ENCODE measurements around the gene THSD4. TPM values are rescaled to one million over a fixed set of nuclear protein-coding genes. Genes with fewer than 3 reads are reported as not detected.

THSD4 gene
- total RNA-seq, 5 donors from 2014 or later (not counting 1 experiment from before 2014, with no cell fraction given): 0.03 to 0.23 (median 0.18) TPM; not detected in 2

DNA sequence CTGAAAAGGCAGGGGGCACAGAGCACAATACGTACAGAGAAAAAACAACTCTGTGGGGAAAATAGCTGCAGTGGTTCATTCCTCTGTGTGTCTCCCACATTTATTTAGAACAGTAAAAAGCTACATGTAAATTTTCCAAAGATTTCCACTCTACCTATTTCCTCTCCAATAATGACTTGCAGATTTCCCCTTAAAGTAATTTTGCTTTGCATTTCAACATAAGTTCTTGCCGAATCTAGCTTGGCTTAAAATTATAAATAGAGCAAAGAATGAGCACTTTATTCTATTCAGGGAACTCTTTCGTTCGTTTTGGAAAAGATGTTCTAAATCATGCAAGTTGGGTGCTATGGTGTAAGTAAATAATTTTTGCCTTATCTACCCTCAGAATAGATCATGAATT, 636.9 kb downstream of the THSD4 start:
- Mint-ChIP-seq H3K27me3 (peaks cover 16 to 25% of the 10 kb centered on the region in 2 donors), H3K4me3 (no peak overlapping the region), H3K4me1 (no peaks in the 10 kb centered on the region), H3K9me3 (peaks cover 0 to 6% (median 0%) of the 10 kb centered on the region in 3 donors), H3K36me3 (no peaks in the 10 kb centered on the region), H3K27ac (no peak overlapping the region)
- no peaks in the 10 kb centered on the region for H3K4me1 ChIP-seq (ENCODE audit: control insufficient read depth in 1 of 2, extremely low read depth in 1 of 2, insufficient read depth in 2 of 2, low read length in 2 of 2)
- no peaks in the 10 kb centered on the region for H3K36me3 ChIP-seq (ENCODE audit: control insufficient read depth in 2 of 2, extremely low read depth in 1 of 2, insufficient read depth in 1 of 2, low read length in 1 of 2)
- peaks cover 2 to 9% of the 10 kb centered on the region in 2 experiments for H3K27me3 ChIP-seq (replicated peaks in 1 of 2; ENCODE audit: control insufficient read depth in 2 of 2, extremely low read depth in 1 of 2, insufficient read depth in 2 of 2, low read length in 1 of 2)
- H3K9me3 ChIP-seq: no peaks in the 10 kb centered on the region
- H3K4me3 ChIP-seq (ENCODE audit: control insufficient read depth in 1 of 2, extremely low read depth in 1 of 2, low read length in 1 of 2): no peak overlapping the region
- 100% methylated on average over 1 of the region's 4 CpGs for WGBS (ENCODE audit: insufficient coverage)
- ATAC-seq (replicated peaks in 1 of 4) (no peak), DNase-seq (no peak)
- CTCF ChIA-PET: interaction anchor here in 1 of 2 donors (0.6 to 2.0 kb wide), 3 partner anchors 8 to 21 kb away, joined by 3 to 11 read pairs (median 3); no protein-coding TSS in a partner anchor
- POLR2A ChIA-PET: interaction anchor here in 1 of 2 donors (0.5 kb wide), 1 partner anchor 166 kb away, joined by 3 read pairs; no protein-coding TSS in a partner anchor
- no peak overlapping the region for H3K27ac ChIP-seq (ENCODE audit: low read length)

DNA sequence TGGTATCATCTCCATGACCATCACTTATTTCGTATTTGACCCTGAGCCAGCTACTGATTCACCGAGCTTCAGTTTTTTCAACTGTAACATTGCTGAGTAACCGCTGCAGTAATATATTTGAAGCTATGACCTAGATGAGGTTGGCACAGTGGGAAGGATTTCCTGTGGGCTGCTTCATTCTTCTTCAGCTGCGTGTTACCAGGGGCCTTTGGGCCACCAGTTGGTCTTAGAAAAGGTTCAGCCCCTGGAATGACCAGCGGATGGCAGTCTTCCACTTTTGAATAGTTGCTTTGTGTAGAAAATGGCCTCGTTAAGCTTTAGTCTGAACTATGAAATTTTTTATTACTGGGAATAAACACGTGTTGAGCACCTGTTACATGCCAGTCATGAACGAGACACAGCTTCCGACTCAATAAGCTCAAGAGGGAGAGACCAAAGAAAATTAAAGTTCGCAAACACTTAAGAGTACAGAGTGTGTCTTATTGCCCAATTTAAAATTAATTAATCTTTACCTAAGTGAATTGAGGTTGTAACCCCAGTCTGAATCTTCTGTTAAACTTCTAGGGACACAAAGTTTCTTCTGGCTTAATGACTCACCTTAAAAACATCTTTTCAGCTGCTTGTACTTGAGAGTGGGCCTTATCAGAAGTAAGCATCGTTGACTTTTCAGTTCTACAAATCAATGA, 637.5 kb downstream of the THSD4 start:
- no peaks in the 10 kb centered on the region for H3K4me1 Mint-ChIP-seq

DNA sequence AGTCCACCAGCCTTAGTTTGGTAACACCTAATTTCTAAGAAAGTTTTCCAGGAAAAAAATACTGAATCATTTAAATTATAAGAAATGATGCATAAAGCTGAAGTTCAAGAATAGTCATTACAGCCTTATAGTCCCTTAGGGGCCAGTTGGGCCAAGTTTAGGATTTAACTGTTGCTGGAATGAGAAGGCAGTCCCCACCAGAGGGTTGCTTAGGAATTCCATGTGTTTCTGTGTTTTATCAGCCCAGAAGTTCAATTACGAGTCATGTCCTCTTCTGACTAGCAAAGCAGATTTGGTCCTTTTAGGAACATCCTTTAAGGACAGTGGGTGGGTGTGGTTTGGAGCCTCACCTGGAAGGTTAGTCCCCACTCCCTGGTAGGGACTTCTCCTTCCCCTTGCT, 638.1 kb downstream of the THSD4 start:
- Histone ChIP-seq H3K9me3 (no peaks in the 10 kb centered on the region), H3K4me1 (ENCODE audit: control insufficient read depth in 1 of 2, extremely low read depth in 1 of 2, insufficient read depth in 2 of 2, low read length in 2 of 2) (no peaks in the 10 kb centered on the region), H3K36me3 (ENCODE audit: control insufficient read depth in 2 of 2, extremely low read depth in 1 of 2, insufficient read depth in 1 of 2, low read length in 1 of 2) (no peaks in the 10 kb centered on the region), H3K27me3 (replicated peaks in 1 of 2; ENCODE audit: control insufficient read depth in 2 of 2, extremely low read depth in 1 of 2, insufficient read depth in 2 of 2, low read length in 1 of 2) (peaks cover 0 to 4% of the 10 kb centered on the region in 2 experiments), H3K27ac (ENCODE audit: low read length) (no peak overlapping the region), H3K4me3 (ENCODE audit: control insufficient read depth in 1 of 2, extremely low read depth in 1 of 2, low read length in 1 of 2) (no peak overlapping the region)
- no peak for DNase-seq
- no CpG with 5 or more reads among the region's 1 CpG for WGBS (ENCODE audit: insufficient coverage)
- ChIA-PET POLR2A (no interaction called here), CTCF (interaction anchor here (0.6 to 2.0 kb wide), 3 partner anchors 9 to 35 kb away, joined by 3 to 11 read pairs (median 4); no protein-coding TSS in a partner anchor)
- H3K36me3 Mint-ChIP-seq: no peaks in the 10 kb centered on the region
- no peak overlapping the region for H3K27ac Mint-ChIP-seq
- ATAC-seq (replicated peaks in 1 of 4): no peak
- H3K27me3 Mint-ChIP-seq: peaks cover 14 to 25% of the 10 kb centered on the region in 2 donors
- H3K9me3 Mint-ChIP-seq: peaks cover 0 to 6% (median 0%) of the 10 kb centered on the region in 3 donors
- H3K4me3 Mint-ChIP-seq: no peak overlapping the region
- H3K4me1 Mint-ChIP-seq: no peaks in the 10 kb centered on the region

More for the DNA sequence above, 637.5 kb downstream of the THSD4 start:
- Histone ChIP-seq H3K9me3 (no peaks in the 10 kb centered on the region), H3K4me1 (ENCODE audit: control insufficient read depth in 1 of 2, extremely low read depth in 1 of 2, insufficient read depth in 2 of 2, low read length in 2 of 2) (no peaks in the 10 kb centered on the region), H3K36me3 (ENCODE audit: control insufficient read depth in 2 of 2, extremely low read depth in 1 of 2, insufficient read depth in 1 of 2, low read length in 1 of 2) (no peaks in the 10 kb centered on the region), H3K27ac (ENCODE audit: low read length) (no peak overlapping the region), H3K27me3 (replicated peaks in 1 of 2; ENCODE audit: control insufficient read depth in 2 of 2, extremely low read depth in 1 of 2, insufficient read depth in 2 of 2, low read length in 1 of 2) (peaks cover 0 to 9% of the 10 kb centered on the region in 2 experiments), H3K4me3 (ENCODE audit: control insufficient read depth in 1 of 2, extremely low read depth in 1 of 2, low read length in 1 of 2) (no peak overlapping the region)
- WGBS (ENCODE audit: insufficient coverage): 38% methylated on average over 4 of the region's 11 CpGs
- no peaks in the 10 kb centered on the region for H3K36me3 Mint-ChIP-seq
- ATAC-seq (replicated peaks in 1 of 4) (no peak), DNase-seq (no peak)
- H3K4me3 Mint-ChIP-seq: no peak overlapping the region
- peaks cover 0 to 6% (median 0%) of the 10 kb centered on the region in 3 donors for H3K9me3 Mint-ChIP-seq
- ChIA-PET CTCF (interaction anchor here (0.6 to 2.0 kb wide), 3 partner anchors 9 to 20 kb away, joined by 3 to 11 read pairs (median 4); no protein-coding TSS in a partner anchor), POLR2A (interaction anchor here in 1 of 2 donors (0.5 kb wide), 1 partner anchor 165 kb away, joined by 3 read pairs; no protein-coding TSS in a partner anchor)
- H3K27me3 Mint-ChIP-seq: peaks cover 16 to 25% of the 10 kb centered on the region in 2 donors
- no peak overlapping the region for H3K27ac Mint-ChIP-seq

DNA sequence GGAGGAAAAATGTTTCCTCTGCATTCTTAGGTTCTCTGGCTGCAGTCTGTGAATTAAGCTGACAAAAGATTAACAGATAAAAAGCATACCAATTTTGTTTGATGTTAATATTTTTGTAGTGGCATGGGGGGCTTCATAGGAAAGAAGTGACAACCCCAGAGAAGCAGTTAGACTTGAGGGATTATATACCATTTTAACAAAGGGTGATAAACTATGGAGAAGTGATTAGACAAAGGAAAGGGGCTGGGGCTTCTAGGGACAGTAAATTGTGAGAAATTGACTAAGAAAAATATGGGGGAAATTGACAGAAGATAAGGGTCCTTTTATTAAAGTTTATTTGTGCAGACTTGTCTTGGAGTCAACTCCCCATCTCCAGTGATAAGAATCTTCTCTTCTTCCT, 639.4 kb downstream of the THSD4 start:
- Mint-ChIP-seq H3K27ac (no peak overlapping the region), H3K36me3 (no peaks in the 10 kb centered on the region)

DNA sequence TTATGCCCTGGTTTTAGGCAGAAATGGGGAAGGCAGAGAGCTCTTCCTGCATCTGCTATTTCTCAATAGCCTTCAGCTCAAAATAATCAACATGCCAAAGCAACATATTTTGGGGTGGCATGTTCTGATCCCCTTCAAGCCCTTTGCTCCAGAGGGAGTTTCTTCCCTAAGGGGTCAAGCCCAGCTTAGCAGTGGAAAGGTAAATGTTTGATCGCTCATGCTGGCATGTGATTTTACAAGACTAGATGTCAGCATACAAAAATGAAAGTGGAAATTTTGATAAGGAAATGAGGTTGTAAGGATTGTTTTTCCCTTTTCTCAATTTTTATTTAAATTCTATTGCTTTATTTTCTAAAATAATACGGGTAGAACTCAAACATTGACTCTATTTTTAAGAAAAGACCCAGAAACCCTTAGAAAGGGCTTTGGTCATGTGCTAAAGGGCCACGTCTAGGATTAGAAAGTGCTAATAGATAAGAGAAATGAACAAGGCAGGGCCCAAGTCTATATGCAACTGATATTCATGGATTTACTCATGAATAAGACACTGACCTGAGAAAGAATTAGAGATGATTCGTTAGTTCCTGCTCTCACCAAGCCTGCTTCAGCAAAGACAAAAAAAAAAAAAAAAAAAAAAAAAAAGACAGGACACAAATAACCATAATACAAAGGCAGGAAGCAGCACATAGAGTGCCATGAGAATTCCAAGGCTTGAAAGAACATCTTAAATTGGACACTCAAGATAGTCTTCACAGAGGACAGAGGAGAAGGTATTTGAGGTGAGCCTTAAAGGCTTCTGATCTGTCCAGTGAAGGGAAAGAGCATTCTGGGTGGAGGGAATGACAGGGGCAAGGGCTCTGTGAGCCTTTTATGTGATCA, 640.1 kb downstream of the THSD4 start:
- DNase-seq (no peak), ATAC-seq (replicated peaks in 1 of 4) (no peak)
- Mint-ChIP-seq H3K9me3 (peaks cover under 1 to 7% (median 2%) of the 10 kb centered on the region in 3 donors), H3K4me1 (no peaks in the 10 kb centered on the region), H3K27ac (no peak overlapping the region), H3K4me3 (no peak overlapping the region), H3K27me3 (peaks cover 12 to 19% of the 10 kb centered on the region in 2 donors), H3K36me3 (no peaks in the 10 kb centered on the region)
- H3K36me3 ChIP-seq (ENCODE audit: control insufficient read depth in 2 of 2, extremely low read depth in 1 of 2, insufficient read depth in 1 of 2, low read length in 1 of 2): no peaks in the 10 kb centered on the region
- ChIA-PET CTCF (no interaction called here), POLR2A (no interaction called here)
- no peak overlapping the region for H3K4me3 ChIP-seq (ENCODE audit: control insufficient read depth in 1 of 2, extremely low read depth in 1 of 2, low read length in 1 of 2)
- H3K4me1 ChIP-seq (ENCODE audit: control insufficient read depth in 1 of 2, extremely low read depth in 1 of 2, insufficient read depth in 2 of 2, low read length in 2 of 2): no peaks in the 10 kb centered on the region
- no peak overlapping the region for H3K27ac ChIP-seq (ENCODE audit: low read length)
- WGBS (ENCODE audit: insufficient coverage): no CpG with 5 or more reads among the region's 4 CpGs
- H3K9me3 ChIP-seq: no peaks in the 10 kb centered on the region
- peaks cover 0 to 4% of the 10 kb centered on the region in 2 experiments for H3K27me3 ChIP-seq (replicated peaks in 1 of 2; ENCODE audit: control insufficient read depth in 2 of 2, extremely low read depth in 1 of 2, insufficient read depth in 2 of 2, low read length in 1 of 2)

More for the DNA sequence above, 639.4 kb downstream of the THSD4 start:
- H3K4me1 ChIP-seq (ENCODE audit: control insufficient read depth in 1 of 2, extremely low read depth in 1 of 2, insufficient read depth in 2 of 2, low read length in 2 of 2): no peaks in the 10 kb centered on the region
- H3K4me3 Mint-ChIP-seq: no peak overlapping the region
- H3K9me3 ChIP-seq: no peaks in the 10 kb centered on the region
- ATAC-seq (replicated peaks in 1 of 4) (no peak), DNase-seq (no peak)
- CTCF ChIA-PET: no interaction called here
- no peaks in the 10 kb centered on the region for H3K4me1 Mint-ChIP-seq
- POLR2A ChIA-PET: no interaction called here
- peaks cover 15 to 19% of the 10 kb centered on the region in 2 donors for H3K27me3 Mint-ChIP-seq
- H3K27me3 ChIP-seq (replicated peaks in 1 of 2; ENCODE audit: control insufficient read depth in 2 of 2, extremely low read depth in 1 of 2, insufficient read depth in 2 of 2, low read length in 1 of 2): peaks cover 0 to 4% of the 10 kb centered on the region in 2 experiments
- H3K27ac ChIP-seq (ENCODE audit: low read length): no peak overlapping the region
- H3K9me3 Mint-ChIP-seq: peaks cover 0 to 6% (median 0%) of the 10 kb centered on the region in 3 donors
- no peak overlapping the region for H3K4me3 ChIP-seq (ENCODE audit: control insufficient read depth in 1 of 2, extremely low read depth in 1 of 2, low read length in 1 of 2)
- no peaks in the 10 kb centered on the region for H3K36me3 ChIP-seq (ENCODE audit: control insufficient read depth in 2 of 2, extremely low read depth in 1 of 2, insufficient read depth in 1 of 2, low read length in 1 of 2)

DNA sequence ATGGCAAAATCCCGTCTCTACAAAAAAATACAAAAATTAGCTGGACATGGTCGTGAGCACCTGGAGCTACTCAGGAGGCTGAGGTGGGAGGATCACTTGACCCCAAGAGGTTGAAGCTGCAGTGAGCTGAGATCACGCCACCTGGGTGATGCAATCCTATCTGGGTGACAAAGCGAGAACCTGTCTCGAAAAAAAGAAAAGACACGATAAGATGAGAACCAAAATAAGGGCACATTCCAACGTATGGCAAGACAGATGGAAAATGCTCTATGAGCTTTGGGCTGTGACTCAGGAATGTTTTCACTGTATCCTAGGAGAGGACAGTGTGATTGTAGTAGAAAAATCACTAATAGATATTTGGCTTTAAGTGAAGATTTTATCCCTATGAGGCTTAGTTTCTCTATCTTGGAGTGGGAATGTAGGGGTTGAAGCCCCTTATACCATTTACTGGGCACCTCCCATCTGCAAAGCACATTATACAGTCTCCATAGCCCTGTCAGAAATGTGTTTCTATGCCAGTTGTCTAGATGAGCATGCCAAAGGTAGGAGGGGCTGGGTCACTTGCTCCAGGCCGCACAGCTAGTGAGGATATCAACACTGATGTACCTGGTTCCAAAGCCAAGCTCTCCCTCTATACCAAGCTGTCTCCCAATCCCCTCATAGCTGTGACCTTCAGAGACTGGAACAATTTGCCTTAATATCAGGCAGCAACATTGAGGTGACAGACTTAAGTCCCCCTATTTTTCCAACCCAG, 641.5 kb downstream of the THSD4 start:
- Mint-ChIP-seq H3K27me3 (peaks cover 12 to 15% of the 10 kb centered on the region in 2 donors), H3K4me1 (no peaks in the 10 kb centered on the region), H3K36me3 (no peaks in the 10 kb centered on the region), H3K4me3 (no peak overlapping the region), H3K27ac (no peak overlapping the region), H3K9me3 (peaks cover 3 to 18% (median 12%) of the 10 kb centered on the region in 3 donors)
- 92% methylated on average over 6 of the region's 8 CpGs for WGBS (ENCODE audit: insufficient coverage)
- POLR2A ChIA-PET: no interaction called here
- Histone ChIP-seq H3K27ac (ENCODE audit: low read length) (no peak overlapping the region), H3K4me3 (ENCODE audit: control insufficient read depth in 1 of 2, extremely low read depth in 1 of 2, low read length in 1 of 2) (no peak overlapping the region), H3K36me3 (ENCODE audit: control insufficient read depth in 2 of 2, extremely low read depth in 1 of 2, insufficient read depth in 1 of 2, low read length in 1 of 2) (no peaks in the 10 kb centered on the region), H3K27me3 (replicated peaks in 1 of 2; ENCODE audit: control insufficient read depth in 2 of 2, extremely low read depth in 1 of 2, insufficient read depth in 2 of 2, low read length in 1 of 2) (no peaks in the 10 kb centered on the region), H3K4me1 (ENCODE audit: control insufficient read depth in 1 of 2, extremely low read depth in 1 of 2, insufficient read depth in 2 of 2, low read length in 2 of 2) (no peaks in the 10 kb centered on the region), H3K9me3 (no peaks in the 10 kb centered on the region)
- CTCF ChIA-PET: interaction anchor here in 1 of 2 donors (0.6 to 1.0 kb wide), 2 partner anchors 13 to 17 kb away, joined by 3 to 5 read pairs; no protein-coding TSS in a partner anchor
- no peak for ATAC-seq (replicated peaks in 1 of 4)
- no peak for DNase-seq

Measured in T-cell (primary cell).